GM20000 (cell line): ENCODE data around the gene CDC7.

ENCODE experiments used
- DNase-seq: peaks from one replicate; pipeline ENCODE4 v3.0.0; 2012; ENCODE audit warnings: low spot score
- TF ChIP-seq, protein P1 (sequence below): IDR thresholded peaks from 2 replicates; pipeline ENCODE4 v1.5.1; 2012; ENCODE audit warnings: mild to moderate bottlenecking, control low read depth; ENCODE audit errors: extremely low read depth, missing control alignments

The CDC7 gene

GRCh38 chr1:91503332-91503900, 2.8 kb downstream of the CDC7 start:
- DNase-seq = no peak
- TF ChIP-seq, protein P1, sequence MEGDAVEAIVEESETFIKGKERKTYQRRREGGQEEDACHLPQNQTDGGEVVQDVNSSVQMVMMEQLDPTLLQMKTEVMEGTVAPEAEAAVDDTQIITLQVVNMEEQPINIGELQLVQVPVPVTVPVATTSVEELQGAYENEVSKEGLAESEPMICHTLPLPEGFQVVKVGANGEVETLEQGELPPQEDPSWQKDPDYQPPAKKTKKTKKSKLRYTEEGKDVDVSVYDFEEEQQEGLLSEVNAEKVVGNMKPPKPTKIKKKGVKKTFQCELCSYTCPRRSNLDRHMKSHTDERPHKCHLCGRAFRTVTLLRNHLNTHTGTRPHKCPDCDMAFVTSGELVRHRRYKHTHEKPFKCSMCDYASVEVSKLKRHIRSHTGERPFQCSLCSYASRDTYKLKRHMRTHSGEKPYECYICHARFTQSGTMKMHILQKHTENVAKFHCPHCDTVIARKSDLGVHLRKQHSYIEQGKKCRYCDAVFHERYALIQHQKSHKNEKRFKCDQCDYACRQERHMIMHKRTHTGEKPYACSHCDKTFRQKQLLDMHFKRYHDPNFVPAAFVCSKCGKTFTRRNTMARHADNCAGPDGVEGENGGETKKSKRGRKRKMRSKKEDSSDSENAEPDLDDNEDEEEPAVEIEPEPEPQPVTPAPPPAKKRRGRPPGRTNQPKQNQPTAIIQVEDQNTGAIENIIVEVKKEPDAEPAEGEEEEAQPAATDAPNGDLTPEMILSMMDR = no peak

DNA sequence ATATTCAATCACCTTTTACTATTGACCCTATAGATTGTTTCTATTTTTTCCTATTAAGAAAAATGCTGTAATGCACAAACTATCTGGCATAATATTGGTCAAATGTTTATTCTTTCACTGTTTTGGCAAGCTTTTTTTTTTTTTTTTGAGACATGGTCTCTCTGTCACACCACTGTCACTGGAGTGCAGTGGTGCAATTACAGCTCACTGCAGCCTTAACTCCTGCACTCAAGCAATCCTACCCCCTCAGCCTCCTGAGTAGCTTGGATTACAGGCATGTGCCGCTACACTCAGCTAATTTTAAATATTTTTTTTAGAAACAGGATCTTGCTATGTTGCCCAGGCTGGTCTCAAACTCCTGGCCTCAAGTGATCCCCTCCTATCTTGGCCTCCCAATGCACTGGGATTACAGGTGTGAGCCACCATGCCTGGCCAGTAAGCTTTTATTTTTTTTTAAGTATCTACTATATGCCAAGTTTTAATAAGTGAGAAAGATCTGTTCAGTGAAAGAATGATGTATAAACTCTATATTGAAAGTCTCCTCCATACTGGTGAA, 3.4 kb downstream of the CDC7 start:
- TF ChIP-seq, protein P1 = no peak
- no peak for DNase-seq

GRCh38 chr1:91505086-91505485, 4.4 kb downstream of the CDC7 start:
- TF ChIP-seq, protein P1 = no peak
- no peak for DNase-seq

- no peak for DNase-seq
- TF ChIP-seq, protein P1 = no peak
Measured at GRCh38 chr1:91506071-91506470, 5.4 kb downstream of the CDC7 start.

GRCh38 chr1:91507328-91507727, 6.7 kb downstream of the CDC7 start:
- no peak for DNase-seq
- TF ChIP-seq, protein P1 = no peak

- TF ChIP-seq, protein P1 = no peak
- DNase-seq = no peak
Measured at GRCh38 chr1:91510754-91511153, 10.1 kb downstream of the CDC7 start.

- TF ChIP-seq, protein P1 = peak; percentile 35
- DNase-seq = no peak
Measured at GRCh38 chr1:91511386-91511785, 10.7 kb downstream of the CDC7 start.
